GM18951 (cell line): ENCODE measurements around the gene GLCCI1.

Experiments used
- POLR2A ChIP-seq: IDR thresholded peaks from 4 replicates; pipeline ENCODE4 v1.6.1; 2011; ENCODE audit warnings: mild to moderate bottlenecking; ENCODE audit not compliant: insufficient read length, insufficient read depth; ENCODE audit errors: extremely low read depth
- in situ Hi-C: fragments of 300-500 bp; cut with MboI; formaldehyde crosslinking; loops from one replicate; pipeline ENCODE4 v1.12.0; 2022; ENCODE audit warnings: low sequenced_read_pairs, mixed read lengths, inconsistent platforms; ENCODE audit not compliant: unreplicated experiment

GLCCI1 gene

DNA sequence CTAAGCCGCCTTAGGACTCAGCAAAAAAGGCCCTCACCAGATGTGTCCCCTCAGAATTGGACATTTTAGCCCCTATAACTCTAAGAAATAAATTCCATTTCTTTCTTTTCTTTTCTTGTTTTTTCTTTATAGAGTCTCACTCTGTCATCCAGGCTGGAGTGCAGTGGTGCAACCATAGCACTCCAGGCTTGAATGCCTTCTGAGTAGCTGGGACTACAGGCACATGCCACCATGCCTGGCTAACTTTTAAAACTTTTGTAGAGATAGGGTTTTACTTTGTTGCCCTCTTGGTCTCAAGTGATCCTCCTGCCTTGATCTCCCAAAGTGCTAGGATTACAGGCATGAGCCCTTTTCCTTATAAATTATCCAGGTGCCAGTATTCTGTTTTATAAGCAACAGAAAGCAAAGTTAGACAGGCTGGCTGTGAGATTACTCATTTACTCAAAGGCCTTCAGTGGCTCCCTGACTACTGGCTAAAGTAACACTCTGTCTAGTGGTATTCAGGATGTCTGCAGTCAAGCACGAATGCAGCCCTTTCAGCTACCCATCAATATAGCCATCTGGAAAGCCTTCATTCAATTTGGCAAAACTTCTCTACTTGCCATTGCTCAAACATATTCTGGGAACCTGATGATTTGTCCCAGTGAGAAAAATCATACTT is 164.7 kb downstream of the GLCCI1 start:
- no peak for TF ChIP-seq POLR2A
- in situ Hi-C loops = no loop called here

DNA sequence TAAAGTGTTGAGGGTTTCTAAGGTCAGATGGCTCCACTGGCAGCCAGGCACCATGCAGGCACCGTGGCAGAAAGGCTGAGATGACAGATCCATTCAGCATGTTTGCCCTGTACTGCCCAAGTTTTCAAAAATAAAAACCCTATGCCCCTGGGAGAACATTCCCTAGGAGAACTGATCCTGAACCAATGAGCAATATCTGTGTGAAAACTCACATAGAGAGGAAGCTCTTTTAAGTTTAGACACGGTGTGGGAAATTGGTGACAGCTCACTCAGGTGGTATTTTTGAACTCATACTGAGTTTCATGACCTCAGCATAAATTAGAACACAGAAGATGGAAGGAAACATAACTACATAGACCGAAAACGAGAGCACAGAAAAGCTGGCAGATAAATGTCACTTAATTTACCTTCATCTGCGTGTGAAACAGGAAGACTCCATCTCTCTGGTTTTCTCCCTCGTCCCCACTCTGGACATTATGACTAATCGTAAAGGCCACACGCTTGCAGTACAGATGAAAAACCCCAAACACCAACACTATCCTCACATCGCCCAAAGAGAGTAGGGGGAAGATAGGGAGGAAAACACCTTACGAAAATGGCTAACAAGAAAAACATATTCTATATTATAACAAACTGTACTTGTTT is 165.6 kb downstream of the GLCCI1 start:
- in situ Hi-C loops = no loop called here
- no peak for TF ChIP-seq POLR2A

GRCh38 chr7:8135417-8135816 is 166.8 kb downstream of the GLCCI1 start:
- no peak for TF ChIP-seq POLR2A
- in situ Hi-C loops = no loop called here

GRCh38 chr7:8136051-8136730 is 167.6 kb downstream of the GLCCI1 start:
- no peak for TF ChIP-seq POLR2A
- in situ Hi-C loops = no loop called here
